Astrocyte of the spinal cord (primary cell): Measurements from ENCODE around the gene MPPE1.

Experiments used
- DNase-seq: peaks from one replicate; pipeline ENCODE4 v3.0.0; 2011; ENCODE audit warnings: low read depth, low spot score
- H3K4me3 ChIP-seq: 2 replicates; pipeline ENCODE4 v1.5.1; 2011; ENCODE audit warnings: low read depth, mild to moderate bottlenecking, low read length, moderate library complexity
- CTCF ChIP-seq: IDR thresholded peaks from 2 replicates; pipeline ENCODE4 v1.5.1; 2012; ENCODE audit warnings: low read depth, mild to moderate bottlenecking, low read length, inconsistent platforms
- in situ Hi-C: cut with HindIII; loops from 2 replicates; pipeline ENCODE4 v1.10.0; 2017; ENCODE audit warnings: low sequenced_read_pairs

Gene MPPE1

GRCh38 chr18:11908182-11909060 lies at the start of gene MPPE1:
TSS of gene MPPE1 (minus strand) at chr18:11908317. CDS start at chr18:11897264, 11,053 bp downstream.
- DNase-seq: peak; percentile 88
- in situ Hi-C loops: no loop called here
- peak within 1 kb of the TSS; percentile 72 for H3K4me3 ChIP-seq
- no peak for TF ChIP-seq CTCF

- DNase-seq: no peak
- in situ Hi-C loops: no loop called here
- no peak overlapping the region for H3K4me3 ChIP-seq
- no peak for TF ChIP-seq CTCF
These were observed 49.5 kb upstream of the MPPE1 start for GRCh38 chr18:11957636-11958035.

GRCh38 chr18:11956371-11957308 lies 48.5 kb upstream of the MPPE1 start:
- no peak for TF ChIP-seq CTCF
- no peak overlapping the region for H3K4me3 ChIP-seq
- in situ Hi-C loops: no loop called here
- no peak for DNase-seq

GRCh38 chr18:11955239-11956029 lies 47.3 kb upstream of the MPPE1 start:
- in situ Hi-C loops: no loop called here
- no peak for TF ChIP-seq CTCF
- peak; percentile 95 for DNase-seq
- H3K4me3 ChIP-seq: no peak overlapping the region

- peak; percentile 15 for DNase-seq
- in situ Hi-C loops: no loop called here
- no peak overlapping the region for H3K4me3 ChIP-seq
- no peak for TF ChIP-seq CTCF
These were observed 45.0 kb upstream of the MPPE1 start for GRCh38 chr18:11953113-11953512.

GRCh38 chr18:11951390-11951851 lies 43.3 kb upstream of the MPPE1 start:
- no peak for DNase-seq
- TF ChIP-seq CTCF: no peak
- no peak overlapping the region for H3K4me3 ChIP-seq
- in situ Hi-C loops: no loop called here
